NOMO-1 treated with dmso at 0.1 percent for 144 hours (cell line): Measurements from ENCODE around the gene CD3G.
"Not testable (repeated sequence)": the region's sequence is repeated elsewhere in the genome, so short reads cannot be mapped to it uniquely, and the experiment has no call there.

Source experiments
- DNase-seq: peaks from one replicate; lab custom pipeline; 2025; ENCODE audit not compliant: unreplicated experiment; lab: John Stamatoyannopoulos, UW

Gene CD3G

GRCh38 chr11:118375978-118376377, 31.8 kb downstream of the CD3G start:
- DNase-seq: no peak

GRCh38 chr11:118379497-118379896, 35.4 kb downstream of the CD3G start:
- no peak for DNase-seq

DNA sequence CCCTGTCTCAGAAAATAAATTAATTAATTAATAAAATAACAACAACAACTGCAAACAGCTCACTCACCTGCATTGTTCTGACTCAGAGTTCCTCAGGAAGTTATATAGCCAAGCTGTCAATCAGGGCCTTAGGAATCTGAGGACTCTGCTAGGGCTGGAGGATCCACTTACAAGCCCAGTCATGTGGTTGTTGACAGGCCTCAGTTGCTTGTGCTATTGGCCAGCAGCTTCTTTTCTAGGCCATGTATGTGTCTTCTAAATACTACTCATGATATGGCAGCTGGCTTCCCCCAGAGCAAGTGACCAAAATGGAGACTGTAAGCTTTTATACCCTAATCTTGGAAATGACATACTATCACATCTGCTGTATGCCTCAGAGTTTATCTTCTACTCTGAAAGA, 36.4 kb downstream of the CD3G start:
- DNase-seq: no peak

GRCh38 chr11:118382954-118383353, 38.8 kb downstream of the CD3G start:
- no peak for DNase-seq

DNA sequence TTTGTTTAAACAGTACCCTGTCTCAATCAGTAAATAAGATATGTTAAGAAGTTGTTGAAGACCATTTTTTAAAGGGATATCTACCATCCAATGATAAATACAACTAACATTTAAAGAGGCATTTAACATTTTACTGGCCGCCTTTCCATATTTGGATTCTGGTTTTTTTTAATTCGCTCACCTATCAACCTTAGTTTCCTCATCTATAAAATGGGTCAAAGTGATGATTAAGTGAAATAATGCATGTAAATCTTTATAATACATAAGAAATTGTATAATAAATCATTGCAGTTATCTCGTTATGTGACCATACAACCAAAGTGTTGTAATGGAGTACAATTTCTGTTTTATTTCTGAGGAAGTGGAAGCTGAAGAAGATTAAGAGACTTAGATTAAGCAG, 39.5 kb downstream of the CD3G start:
- no peak for DNase-seq

DNA sequence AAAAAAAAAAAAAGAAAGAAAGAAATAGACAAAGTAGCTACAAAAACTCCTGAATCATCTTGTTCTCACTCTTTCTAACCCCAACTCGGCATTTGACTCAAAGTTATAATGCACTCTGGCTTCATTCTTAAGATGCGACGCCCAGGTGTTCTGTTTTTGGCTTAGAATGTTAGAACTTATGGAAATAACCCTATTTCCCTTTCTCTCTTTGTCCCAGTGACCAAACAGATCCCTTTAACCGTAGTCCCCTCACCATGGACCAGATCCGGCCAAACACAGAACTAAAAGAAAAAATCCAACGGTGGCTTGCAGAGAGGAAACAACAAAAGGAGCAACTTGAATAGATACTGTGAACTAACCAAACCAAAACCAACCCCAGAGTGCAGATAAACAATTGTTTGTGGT, 52.0 kb downstream of the CD3G start:
- DNase-seq: no peak

DNA sequence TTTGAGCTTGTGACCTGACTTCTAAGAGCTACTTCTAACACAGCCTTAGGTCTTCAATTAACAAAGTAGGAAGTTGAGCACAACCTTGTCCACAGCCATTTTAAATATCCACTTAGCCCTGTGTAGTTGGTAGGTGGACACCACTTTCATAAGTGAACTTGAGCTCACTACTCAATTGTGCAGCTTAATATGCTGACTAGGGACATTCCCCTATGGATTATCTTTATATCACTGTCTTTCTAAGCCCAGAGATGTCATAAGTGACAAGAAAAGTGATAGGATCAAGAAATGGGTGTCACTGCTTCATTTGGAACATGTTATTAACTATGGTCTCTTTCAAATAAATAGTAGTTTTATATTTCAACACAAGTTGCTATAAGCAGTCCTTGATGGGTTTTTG, 53.3 kb downstream of the CD3G start:
- no peak for DNase-seq

DNA sequence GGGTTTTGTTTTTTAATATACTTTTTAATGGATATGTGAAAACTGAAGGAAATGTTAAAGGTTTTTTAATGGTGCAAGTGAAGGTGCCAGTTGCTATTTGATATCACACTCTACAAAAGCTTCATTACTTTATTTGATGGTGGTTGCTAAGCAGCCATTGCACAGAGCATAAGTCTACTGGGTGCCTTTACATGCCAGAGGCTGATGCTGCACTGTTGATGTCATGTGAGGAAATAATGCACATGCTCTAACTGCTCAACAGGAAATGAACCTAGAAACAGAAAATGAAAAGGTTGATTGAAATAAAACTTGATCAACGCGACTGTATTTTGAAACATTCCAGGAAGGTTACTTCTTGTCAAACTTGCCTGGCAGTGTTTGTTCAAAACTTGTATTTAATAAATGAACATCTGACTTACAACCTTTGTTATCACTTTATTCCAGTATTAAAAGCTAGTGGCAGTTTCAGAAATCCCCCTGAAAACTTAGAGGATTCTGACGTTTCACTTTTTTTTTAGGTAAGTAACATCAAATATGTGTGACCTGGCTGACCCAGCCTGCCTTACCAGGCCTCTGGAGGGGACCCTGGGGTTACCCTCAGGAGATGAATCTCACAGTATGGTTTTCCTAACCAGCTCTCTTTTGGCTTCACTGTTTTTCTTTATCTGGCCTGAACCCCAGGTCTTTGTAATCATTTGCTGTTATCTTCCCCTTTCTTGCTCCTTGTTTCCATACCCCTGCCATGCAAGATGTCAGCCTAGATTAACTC, 54.8 kb downstream of the CD3G start:
- DNase-seq: no peak

DNA sequence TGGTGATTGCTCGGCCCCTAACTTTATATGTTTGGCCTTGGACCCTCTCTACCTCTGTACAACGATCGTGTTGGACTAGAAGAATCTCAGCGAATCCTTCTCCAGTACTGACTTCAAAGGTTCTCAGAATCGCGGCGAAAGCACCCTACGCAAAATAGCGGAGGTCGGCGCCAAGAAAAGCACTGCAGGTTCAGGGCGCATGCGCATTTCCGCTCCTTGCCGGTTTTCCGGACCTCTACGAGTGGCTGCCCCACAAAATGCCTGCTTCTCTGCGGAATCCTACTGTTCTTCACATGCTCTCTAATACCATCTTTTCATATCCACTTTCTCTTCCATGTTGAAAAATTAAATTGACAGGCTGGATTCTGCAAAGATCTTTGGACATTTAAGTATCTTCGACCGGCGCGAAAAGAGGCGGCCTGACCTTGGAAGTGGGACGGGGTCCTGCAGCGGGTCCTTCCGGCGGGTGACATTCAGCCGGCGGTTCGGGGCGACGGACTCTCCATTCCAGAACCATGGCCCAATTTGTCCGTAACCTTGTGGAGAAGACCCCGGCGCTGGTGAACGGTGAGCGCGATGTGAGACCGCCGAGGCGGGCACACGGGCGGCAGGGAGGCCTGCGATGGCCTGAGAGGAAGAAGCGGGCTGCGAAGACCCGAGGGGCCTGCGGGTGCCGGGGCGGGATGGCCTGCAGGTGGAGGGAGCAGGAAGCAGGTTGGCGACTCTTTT, 57.2 kb downstream of the CD3G start, which contains the start of gene ATP5MG:
ATP5MG (plus strand) TSS at position 456 of the 729 bp plus-strand sequence; CDS start at position 516, 60 bp downstream.
- DNase-seq: peak; percentile 88

DNA sequence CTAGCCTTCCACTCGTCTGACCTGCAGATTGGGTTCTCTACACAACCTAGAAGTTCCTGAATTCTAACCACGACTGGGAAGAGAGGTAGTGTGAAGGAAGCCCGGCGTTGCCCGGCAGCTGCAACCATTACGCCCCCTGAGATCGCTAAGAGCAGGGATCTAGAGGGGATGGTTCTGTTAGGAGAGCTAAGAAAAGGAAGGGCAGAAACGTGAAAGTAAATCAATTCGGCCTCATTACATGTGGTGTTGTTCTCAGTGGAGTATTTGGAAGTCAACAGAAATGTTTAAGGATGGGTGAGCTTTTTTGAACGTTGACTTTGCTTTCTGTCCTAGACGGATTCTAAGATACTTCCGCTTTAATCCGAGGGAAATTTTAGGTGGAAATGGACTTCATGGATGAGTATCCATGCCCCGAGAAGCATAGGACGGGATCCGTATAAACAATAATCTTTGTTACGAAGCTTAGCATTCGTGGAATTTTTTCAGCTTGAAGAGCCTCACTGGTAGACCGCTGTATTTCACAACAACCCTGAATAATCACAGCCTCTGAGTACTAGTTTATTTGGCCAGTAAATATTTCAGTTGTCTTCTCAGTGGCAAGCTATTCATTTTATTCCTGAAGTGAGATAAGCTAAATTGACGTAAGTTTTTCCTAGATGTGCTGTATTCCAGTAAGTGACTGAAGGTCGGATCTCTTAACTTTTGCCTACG, 57.9 kb downstream of the CD3G start:
- DNase-seq: no peak

DNA sequence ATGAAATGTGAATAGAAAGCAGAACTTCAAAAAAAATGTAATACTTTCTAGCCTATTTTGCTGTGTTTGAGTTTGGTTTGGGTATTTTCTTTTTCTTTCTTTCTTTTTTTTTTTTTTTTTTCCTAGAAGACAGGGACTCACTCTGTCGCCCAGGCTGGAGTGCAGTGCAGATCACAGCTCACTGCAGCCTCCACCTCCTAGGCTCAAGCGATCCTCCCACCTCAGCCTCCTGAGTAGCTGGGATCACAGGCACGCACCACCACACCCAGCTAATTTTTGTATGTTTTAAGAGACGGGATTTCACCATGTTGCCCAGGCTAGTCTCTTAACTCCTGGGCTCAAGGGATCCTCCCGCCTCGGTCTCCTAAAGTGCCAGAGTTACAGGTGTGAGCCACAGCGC, 58.5 kb downstream of the CD3G start:
- not testable (repeated sequence) for DNase-seq
